WTC11 (cell line): ENCODE measurements around the gene CFDP1. TPM values are rescaled to one million over a fixed set of nuclear protein-coding genes. Genes with fewer than 3 reads are reported as not detected.

ENCODE experiments used
- ATF2 ChIP-seq: sonication (generic); formaldehyde crosslinking; IDR thresholded peaks from 2 replicates; pipeline ENCODE4 v1.8.1; 2022; ENCODE audit warnings: low read depth, missing genetic modification reagents, borderline replicate concordance
- E2F1 ChIP-seq: sonication (generic); formaldehyde crosslinking; IDR thresholded peaks from 2 replicates; pipeline ENCODE4 v1.8.0; 2022; ENCODE audit warnings: mild to moderate bottlenecking, missing genetic modification reagents
- E2F4 ChIP-seq: sonication (generic); formaldehyde crosslinking; IDR thresholded peaks from 2 replicates; pipeline ENCODE4 v1.8.1; 2022; ENCODE audit warnings: low read depth, mild to moderate bottlenecking, moderate library complexity, missing genetic modification reagents, borderline replicate concordance
- ELF4 ChIP-seq: sonication (generic); formaldehyde crosslinking; IDR thresholded peaks from 2 replicates; pipeline ENCODE4 v1.8.1; 2022; ENCODE audit warnings: low read depth, mild to moderate bottlenecking, moderate library complexity, missing genetic modification reagents
- EMX1 ChIP-seq: fragments of 250-450 bp; sonication (Bioruptor Pico); IDR thresholded peaks from 2 replicates; pipeline ENCODE4 v1.8.0; 2021; ENCODE audit warnings: mild to moderate bottlenecking
- GABPB1 ChIP-seq: sonication (generic); formaldehyde crosslinking; IDR thresholded peaks from 2 replicates; pipeline ENCODE4 v1.8.1; 2023; ENCODE audit warnings: mild to moderate bottlenecking, missing genetic modification reagents
- GRHL2 ChIP-seq: fragments of 250-450 bp; sonication (Bioruptor Pico); IDR thresholded peaks from 2 replicates; pipeline ENCODE4 v1.8.0; 2022; ENCODE audit warnings: mild to moderate bottlenecking, moderate library complexity; ENCODE audit not compliant: insufficient replicate concordance, severe bottlenecking
- HMGXB4 ChIP-seq: sonication (generic); formaldehyde crosslinking; IDR thresholded peaks from 2 replicates; pipeline ENCODE4 v1.8.1; 2023; ENCODE audit warnings: mild to moderate bottlenecking, moderate library complexity, missing genetic modification reagents
- JUN ChIP-seq: sonication (generic); formaldehyde crosslinking; IDR thresholded peaks from 2 replicates; pipeline ENCODE4 v1.8.0; 2023; ENCODE audit warnings: mild to moderate bottlenecking, missing genetic modification reagents
- KAT7 ChIP-seq: sonication (generic); formaldehyde crosslinking; IDR thresholded peaks from 2 replicates; pipeline ENCODE4 v1.8.1; 2023; ENCODE audit warnings: missing genetic modification reagents, mild to moderate bottlenecking, borderline replicate concordance
- MAX ChIP-seq: sonication (generic); formaldehyde crosslinking; IDR thresholded peaks from 2 replicates; pipeline ENCODE4 v1.8.0; 2022; ENCODE audit warnings: mild to moderate bottlenecking, missing genetic modification reagents
- MYBL2 ChIP-seq: sonication (generic); formaldehyde crosslinking; IDR thresholded peaks from 2 replicates; pipeline ENCODE4 v1.8.1; 2023; ENCODE audit warnings: mild to moderate bottlenecking, moderate library complexity, missing genetic modification reagents
- OVOL2 ChIP-seq: fragments of 250-450 bp; sonication (Bioruptor Pico); IDR thresholded peaks from 2 replicates; pipeline ENCODE4 v1.9.0; 2021; ENCODE audit warnings: mild to moderate bottlenecking, borderline replicate concordance
- SMAD3 ChIP-seq: sonication (generic); formaldehyde crosslinking; IDR thresholded peaks from 2 replicates; pipeline ENCODE4 v1.8.0; 2022; ENCODE audit warnings: missing genetic modification reagents, mild to moderate bottlenecking, borderline replicate concordance
- SOX15 ChIP-seq: fragments of 250-450 bp; sonication (Bioruptor Pico); IDR thresholded peaks from 2 replicates; pipeline ENCODE4 v1.9.0; 2021; ENCODE audit warnings: mild to moderate bottlenecking
- ZNF219 ChIP-seq: sonication (generic); formaldehyde crosslinking; IDR thresholded peaks from 2 replicates; pipeline ENCODE4 v1.8.0; 2023; ENCODE audit warnings: missing genetic modification reagents, mild to moderate bottlenecking, borderline replicate concordance
- ZNF416 ChIP-seq: fragments of 250-450 bp; sonication (Bioruptor Pico); IDR thresholded peaks from 2 replicates; pipeline ENCODE4 v1.9.0; 2021; ENCODE audit warnings: mild to moderate bottlenecking, inconsistent platforms
- ZSCAN18 ChIP-seq: fragments of 250-450 bp; sonication (Bioruptor Pico); IDR thresholded peaks from 2 replicates; pipeline ENCODE4 v2.1.2; 2022; ENCODE audit warnings: mild to moderate bottlenecking, moderate library complexity
- total RNA-seq: library from RNA; stranded (reverse); gene quantifications from 3 replicates; pipeline ENCODE4 v1.2.3, GENCODE V29; 2021
- TF ChIP-seq, protein P1 (sequence below): sonication (generic); formaldehyde crosslinking; conservative IDR thresholded peaks from 2 replicates; pipeline ENCODE4 v1.8.1; 2023; ENCODE audit warnings: mild to moderate bottlenecking, low read depth, missing genetic modification reagents, moderate library complexity
- TF ChIP-seq, protein P2 (sequence below): sonication (generic); formaldehyde crosslinking; IDR thresholded peaks from 2 replicates; pipeline ENCODE4 v1.8.0; 2022; ENCODE audit warnings: mild to moderate bottlenecking, missing genetic modification reagents
- TF ChIP-seq, protein P3 (sequence below): sonication (generic); formaldehyde crosslinking; IDR thresholded peaks from 2 replicates; pipeline ENCODE4 v1.8.1; 2023; ENCODE audit warnings: mild to moderate bottlenecking, missing genetic modification reagents

Gene CFDP1
- total RNA-seq, 1 experiment from 2014 or later: 79.2 TPM

DNA sequence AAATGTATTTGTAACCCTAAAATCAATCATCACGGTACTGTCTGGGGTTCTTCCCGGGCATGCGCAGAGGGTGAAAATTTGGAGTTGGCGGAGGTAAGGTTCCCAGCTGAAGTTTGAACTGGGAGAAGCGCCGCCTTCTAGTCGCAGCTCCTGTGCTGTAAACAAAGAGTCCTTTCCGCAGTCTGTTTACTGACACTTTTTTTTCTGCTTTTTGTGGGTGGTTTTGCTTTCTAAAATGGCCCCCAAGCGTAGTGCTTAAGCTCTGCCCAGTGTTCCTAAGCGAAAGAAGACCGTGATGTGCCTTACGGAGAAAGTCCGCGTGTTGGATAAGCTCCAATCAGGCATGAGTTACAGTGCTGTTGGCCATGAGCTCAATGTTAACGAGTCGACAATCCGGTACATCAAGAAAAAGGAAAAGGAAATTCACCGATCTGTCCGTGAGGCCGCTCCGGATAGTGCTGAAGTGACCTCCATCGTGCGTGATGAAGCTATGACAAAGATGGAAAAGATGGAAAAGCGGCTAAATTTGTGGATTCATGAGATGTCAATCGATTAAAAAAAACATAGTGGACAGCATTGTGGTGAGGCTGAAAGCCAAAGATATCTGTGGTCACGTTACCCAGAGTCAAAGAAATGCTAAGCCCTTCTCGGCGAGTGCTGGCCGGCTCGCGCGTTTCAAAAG, 570 bp upstream of the CFDP1 start (continued):
- TF ChIP-seq MAX: peak; percentile 74
- TF ChIP-seq E2F1 (CRISPR knock-in tag): 0 out of 2 replicates have a peak, but pooled peaks have one; percentile 28
- no peak for TF ChIP-seq SMAD3 (CRISPR knock-in tag)
- no peak for TF ChIP-seq ZSCAN18
- TF ChIP-seq JUN (CRISPR knock-in tag): no peak
- no peak for TF ChIP-seq SOX15 (CRISPR knock-in tag)
- no peak for TF ChIP-seq GRHL2 (CRISPR knock-in tag)
- no peak for TF ChIP-seq EMX1 (CRISPR knock-in tag)
- TF ChIP-seq GABPB1 (CRISPR knock-in tag): no peak
- TF ChIP-seq, protein P1, sequence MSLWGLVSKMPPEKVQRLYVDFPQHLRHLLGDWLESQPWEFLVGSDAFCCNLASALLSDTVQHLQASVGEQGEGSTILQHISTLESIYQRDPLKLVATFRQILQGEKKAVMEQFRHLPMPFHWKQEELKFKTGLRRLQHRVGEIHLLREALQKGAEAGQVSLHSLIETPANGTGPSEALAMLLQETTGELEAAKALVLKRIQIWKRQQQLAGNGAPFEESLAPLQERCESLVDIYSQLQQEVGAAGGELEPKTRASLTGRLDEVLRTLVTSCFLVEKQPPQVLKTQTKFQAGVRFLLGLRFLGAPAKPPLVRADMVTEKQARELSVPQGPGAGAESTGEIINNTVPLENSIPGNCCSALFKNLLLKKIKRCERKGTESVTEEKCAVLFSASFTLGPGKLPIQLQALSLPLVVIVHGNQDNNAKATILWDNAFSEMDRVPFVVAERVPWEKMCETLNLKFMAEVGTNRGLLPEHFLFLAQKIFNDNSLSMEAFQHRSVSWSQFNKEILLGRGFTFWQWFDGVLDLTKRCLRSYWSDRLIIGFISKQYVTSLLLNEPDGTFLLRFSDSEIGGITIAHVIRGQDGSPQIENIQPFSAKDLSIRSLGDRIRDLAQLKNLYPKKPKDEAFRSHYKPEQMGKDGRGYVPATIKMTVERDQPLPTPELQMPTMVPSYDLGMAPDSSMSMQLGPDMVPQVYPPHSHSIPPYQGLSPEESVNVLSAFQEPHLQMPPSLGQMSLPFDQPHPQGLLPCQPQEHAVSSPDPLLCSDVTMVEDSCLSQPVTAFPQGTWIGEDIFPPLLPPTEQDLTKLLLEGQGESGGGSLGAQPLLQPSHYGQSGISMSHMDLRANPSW: no peak
- no peak for TF ChIP-seq ZNF219 (CRISPR knock-in tag)
- 0 out of 2 replicates have a peak, but pooled peaks have one; percentile 65 for TF ChIP-seq MYBL2
- no peak for TF ChIP-seq ELF4 (CRISPR knock-in tag)
- no peak for TF ChIP-seq E2F4 (CRISPR knock-in tag)
- TF ChIP-seq ZNF416 (CRISPR knock-in tag): no peak
- TF ChIP-seq, protein P2, sequence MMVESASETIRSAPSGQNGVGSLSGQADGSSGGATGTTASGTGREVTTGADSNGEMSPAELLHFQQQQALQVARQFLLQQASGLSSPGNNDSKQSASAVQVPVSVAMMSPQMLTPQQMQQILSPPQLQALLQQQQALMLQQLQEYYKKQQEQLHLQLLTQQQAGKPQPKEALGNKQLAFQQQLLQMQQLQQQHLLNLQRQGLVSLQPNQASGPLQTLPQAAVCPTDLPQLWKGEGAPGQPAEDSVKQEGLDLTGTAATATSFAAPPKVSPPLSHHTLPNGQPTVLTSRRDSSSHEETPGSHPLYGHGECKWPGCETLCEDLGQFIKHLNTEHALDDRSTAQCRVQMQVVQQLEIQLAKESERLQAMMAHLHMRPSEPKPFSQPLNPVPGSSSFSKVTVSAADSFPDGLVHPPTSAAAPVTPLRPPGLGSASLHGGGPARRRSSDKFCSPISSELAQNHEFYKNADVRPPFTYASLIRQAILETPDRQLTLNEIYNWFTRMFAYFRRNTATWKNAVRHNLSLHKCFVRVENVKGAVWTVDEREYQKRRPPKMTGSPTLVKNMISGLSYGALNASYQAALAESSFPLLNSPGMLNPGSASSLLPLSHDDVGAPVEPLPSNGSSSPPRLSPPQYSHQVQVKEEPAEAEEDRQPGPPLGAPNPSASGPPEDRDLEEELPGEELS (CRISPR knock-in tag): no peak
- TF ChIP-seq ATF2 (CRISPR knock-in tag): no peak
- TF ChIP-seq, protein P3, sequence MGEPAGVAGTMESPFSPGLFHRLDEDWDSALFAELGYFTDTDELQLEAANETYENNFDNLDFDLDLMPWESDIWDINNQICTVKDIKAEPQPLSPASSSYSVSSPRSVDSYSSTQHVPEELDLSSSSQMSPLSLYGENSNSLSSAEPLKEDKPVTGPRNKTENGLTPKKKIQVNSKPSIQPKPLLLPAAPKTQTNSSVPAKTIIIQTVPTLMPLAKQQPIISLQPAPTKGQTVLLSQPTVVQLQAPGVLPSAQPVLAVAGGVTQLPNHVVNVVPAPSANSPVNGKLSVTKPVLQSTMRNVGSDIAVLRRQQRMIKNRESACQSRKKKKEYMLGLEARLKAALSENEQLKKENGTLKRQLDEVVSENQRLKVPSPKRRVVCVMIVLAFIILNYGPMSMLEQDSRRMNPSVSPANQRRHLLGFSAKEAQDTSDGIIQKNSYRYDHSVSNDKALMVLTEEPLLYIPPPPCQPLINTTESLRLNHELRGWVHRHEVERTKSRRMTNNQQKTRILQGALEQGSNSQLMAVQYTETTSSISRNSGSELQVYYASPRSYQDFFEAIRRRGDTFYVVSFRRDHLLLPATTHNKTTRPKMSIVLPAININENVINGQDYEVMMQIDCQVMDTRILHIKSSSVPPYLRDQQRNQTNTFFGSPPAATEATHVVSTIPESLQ: no peak
- no peak for TF ChIP-seq HMGXB4
- no peak for TF ChIP-seq OVOL2
- TF ChIP-seq KAT7 (CRISPR knock-in tag): no peak
- TF ChIP-seq, all 79 proteins: peak for 10
